Measurements from ENCODE around the gene ZNF740. TPM values are rescaled to one million over a fixed set of nuclear protein-coding genes. Genes with fewer than 3 reads are reported as not detected.

The ZNF740 gene
- total RNA-seq, 1 donor from 2014 or later, result 5.9 TPM

DNA sequence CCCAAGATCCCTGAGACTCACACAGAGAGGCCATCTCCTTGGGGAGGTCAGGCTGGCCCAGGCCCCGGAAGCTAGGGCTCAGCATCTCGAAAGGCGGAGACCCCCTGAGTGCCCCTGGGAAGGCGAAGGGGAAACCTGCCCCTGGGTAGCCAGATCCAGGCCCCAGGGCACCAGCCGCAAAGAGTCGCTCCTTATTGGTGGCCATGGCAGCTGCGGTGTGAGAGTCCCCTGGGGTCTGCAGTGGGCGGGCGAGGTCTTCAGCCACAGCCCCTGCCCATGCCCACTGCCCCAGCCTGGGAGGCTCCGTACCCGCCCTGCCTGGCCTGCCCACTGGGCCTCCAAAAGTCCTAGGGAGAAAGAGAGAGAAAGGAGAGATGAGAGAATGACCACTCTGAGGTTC, 46.8 kb downstream of the ZNF740 start:
- no peak for DNase-seq (ENCODE audit: low spot score in 2 of 2)
- Histone ChIP-seq H3K36me3 (peaks cover 9 to 13% of the 10 kb centered on the region in 2 donors), H3K9me3 (no peaks in the 10 kb centered on the region), H3K4me1 (peaks cover 24 to 50% of the 10 kb centered on the region in 2 donors), H3K4me3 (no peak overlapping the region), H3K27ac (peak overlapping the region in 1 of 2 donors; percentile 87), H3K27me3 (no peaks in the 10 kb centered on the region)
- TF ChIP-seq, protein P1, sequence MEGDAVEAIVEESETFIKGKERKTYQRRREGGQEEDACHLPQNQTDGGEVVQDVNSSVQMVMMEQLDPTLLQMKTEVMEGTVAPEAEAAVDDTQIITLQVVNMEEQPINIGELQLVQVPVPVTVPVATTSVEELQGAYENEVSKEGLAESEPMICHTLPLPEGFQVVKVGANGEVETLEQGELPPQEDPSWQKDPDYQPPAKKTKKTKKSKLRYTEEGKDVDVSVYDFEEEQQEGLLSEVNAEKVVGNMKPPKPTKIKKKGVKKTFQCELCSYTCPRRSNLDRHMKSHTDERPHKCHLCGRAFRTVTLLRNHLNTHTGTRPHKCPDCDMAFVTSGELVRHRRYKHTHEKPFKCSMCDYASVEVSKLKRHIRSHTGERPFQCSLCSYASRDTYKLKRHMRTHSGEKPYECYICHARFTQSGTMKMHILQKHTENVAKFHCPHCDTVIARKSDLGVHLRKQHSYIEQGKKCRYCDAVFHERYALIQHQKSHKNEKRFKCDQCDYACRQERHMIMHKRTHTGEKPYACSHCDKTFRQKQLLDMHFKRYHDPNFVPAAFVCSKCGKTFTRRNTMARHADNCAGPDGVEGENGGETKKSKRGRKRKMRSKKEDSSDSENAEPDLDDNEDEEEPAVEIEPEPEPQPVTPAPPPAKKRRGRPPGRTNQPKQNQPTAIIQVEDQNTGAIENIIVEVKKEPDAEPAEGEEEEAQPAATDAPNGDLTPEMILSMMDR (IDR thresholded peaks at IDR 0.05), result no peak
- intact Hi-C loops (cut with DNase I), result loop anchor here (10.0 kb wide), 1 partner anchor 1183 kb away; no protein-coding TSS in a partner anchor

DNA sequence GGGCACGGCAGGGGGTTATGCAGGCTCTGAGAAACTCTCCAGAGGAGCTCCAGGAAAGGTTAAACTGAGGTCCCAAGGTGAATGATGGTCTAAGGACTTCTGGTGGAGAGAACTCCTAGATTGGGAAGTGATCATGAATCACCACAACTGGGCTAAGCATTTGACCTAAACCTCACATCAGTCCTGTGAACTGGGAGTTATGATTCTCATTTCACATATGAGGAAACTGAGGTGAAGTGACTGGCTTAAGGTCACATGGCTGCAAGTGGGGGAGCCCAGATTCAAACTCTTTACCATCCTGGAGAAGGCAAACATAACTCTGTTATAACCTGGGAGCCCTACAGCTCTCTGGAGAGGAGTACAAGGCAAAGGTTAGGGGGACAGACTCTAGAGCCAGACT, 47.3 kb downstream of the ZNF740 start:
- Histone ChIP-seq H3K4me3 (no peak overlapping the region), H3K27me3 (no peaks in the 10 kb centered on the region), H3K9me3 (no peaks in the 10 kb centered on the region), H3K4me1 (peaks cover 20 to 50% of the 10 kb centered on the region in 2 donors), H3K27ac (peak overlapping the region; percentile 87 to 88), H3K36me3 (peaks cover 9 to 13% of the 10 kb centered on the region in 2 donors)
- intact Hi-C loops (cut with DNase I), result loop anchor here (10.0 kb wide), 1 partner anchor 1183 kb away; no protein-coding TSS in a partner anchor
- TF ChIP-seq, protein P1 (IDR thresholded peaks at IDR 0.05), result no peak
- DNase-seq (ENCODE audit: low spot score in 2 of 2), result no peak

DNA sequence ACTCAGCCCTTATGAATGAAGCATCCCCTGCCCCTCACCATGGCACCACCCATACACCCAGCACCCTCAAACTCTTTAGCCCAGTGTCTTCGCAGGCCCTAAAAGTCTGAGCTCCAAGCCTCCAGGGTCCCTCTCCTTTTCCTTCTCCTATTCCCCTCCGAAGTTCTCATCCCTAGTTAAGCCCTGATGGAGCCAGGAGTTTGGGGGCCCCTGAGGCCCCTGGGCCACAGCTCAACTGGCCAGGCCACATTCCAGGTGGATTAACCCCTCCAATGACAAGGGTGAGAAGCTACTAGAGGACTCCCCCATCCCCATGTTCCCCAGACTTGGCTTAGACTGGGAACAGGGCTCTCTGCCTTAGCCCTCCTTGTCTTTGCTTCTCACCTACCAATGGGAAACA, 48.9 kb downstream of the ZNF740 start:
- Histone ChIP-seq H3K27ac (peak overlapping the region; percentile 87 to 88), H3K9me3 (no peaks in the 10 kb centered on the region), H3K4me1 (peaks cover 12 to 48% of the 10 kb centered on the region in 2 donors), H3K4me3 (peak overlapping the region in 1 of 2 donors; percentile 70), H3K36me3 (peaks cover 9 to 13% of the 10 kb centered on the region in 2 donors), H3K27me3 (no peaks in the 10 kb centered on the region)
- DNase-seq (ENCODE audit: low spot score in 2 of 2), result no peak
- intact Hi-C loops (cut with DNase I), result loop anchor here (10.0 kb wide), 1 partner anchor 1185 kb away; no protein-coding TSS in a partner anchor
- TF ChIP-seq, protein P1 (IDR thresholded peaks at IDR 0.05), result no peak

DNA sequence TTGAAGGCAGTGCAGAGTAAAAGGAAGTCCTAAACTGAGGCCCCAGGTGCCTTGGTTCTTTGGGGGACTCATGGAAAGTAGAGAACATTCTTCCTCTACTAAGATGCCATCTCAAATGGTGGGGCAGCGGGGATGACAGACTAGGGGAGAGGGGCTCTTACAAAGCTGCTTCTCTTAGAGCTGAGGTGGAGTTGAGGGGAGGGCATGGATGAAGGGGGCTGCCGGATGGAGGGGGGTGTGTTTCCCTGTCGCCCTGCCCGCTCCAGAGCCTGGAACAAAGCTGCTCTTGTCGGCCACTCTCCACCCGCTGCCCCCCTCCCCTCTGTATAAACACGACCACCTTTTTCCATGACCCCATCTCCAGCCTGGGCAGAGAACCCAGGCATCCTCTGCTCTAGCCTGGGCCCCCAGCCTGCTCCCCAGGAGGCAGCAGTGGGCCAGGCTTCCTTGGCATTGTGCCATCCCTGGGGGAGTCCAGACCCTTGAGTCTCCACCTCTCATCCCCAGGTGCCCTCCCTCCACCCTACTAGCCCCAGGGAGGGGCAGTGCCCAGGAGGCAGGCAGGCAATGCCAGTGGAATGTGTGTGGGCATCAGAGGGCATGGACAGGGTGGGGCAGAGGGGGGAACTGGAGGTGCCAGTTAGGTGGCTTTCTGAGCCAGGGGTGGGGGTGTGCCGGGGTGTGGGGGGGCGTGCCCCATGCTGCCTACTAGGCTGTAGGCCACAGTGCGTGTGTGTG, 49.8 kb downstream of the ZNF740 start:
- Histone ChIP-seq H3K36me3 (peaks cover 9 to 13% of the 10 kb centered on the region in 2 donors), H3K27ac (peak overlapping the region; percentile 87 to 88), H3K27me3 (no peaks in the 10 kb centered on the region), H3K9me3 (no peaks in the 10 kb centered on the region), H3K4me1 (peaks cover 9 to 43% of the 10 kb centered on the region in 2 donors), H3K4me3 (peak overlapping the region; percentile 58 to 70)
- DNase-seq (ENCODE audit: low spot score in 2 of 2), result peak in 1 of 2 donors; percentile 71
- TF ChIP-seq, protein P1 (IDR thresholded peaks at IDR 0.05), result no peak
- intact Hi-C loops (cut with DNase I), result loop anchor here (5.0 kb wide), 1 partner anchor 67 kb away; the partner anchor contains the start of genes MYG1 and PFDN5

DNA sequence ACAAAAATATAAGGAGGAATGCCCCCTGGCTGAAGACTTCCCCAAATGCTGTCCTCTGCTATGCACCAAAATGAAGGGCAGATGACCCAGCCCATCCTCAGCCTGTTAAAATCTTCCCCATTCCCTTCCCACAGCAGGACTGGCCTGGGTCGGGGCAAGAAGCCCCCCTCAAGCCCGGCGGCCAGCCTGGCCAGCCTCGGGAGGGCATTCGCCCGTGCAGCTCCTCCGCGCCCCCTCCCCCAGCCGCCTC, 51.1 kb downstream of the ZNF740 start:
- H3K27ac ChIP-seq, result peak overlapping the region; percentile 87 to 88
- DNase-seq (ENCODE audit: low spot score in 2 of 2), result no peak
- intact Hi-C loops (cut with DNase I), result loop anchor here (1.0 to 5.0 kb wide), 2 partner anchors 10 to 66 kb away; partner anchors contain the start of genes MYG1 and PFDN5
- TF ChIP-seq, protein P1 (IDR thresholded peaks at IDR 0.05), result no peak
- peak overlapping the region; percentile 58 to 70 for H3K4me3 ChIP-seq
- peaks cover 5 to 33% of the 10 kb centered on the region in 2 donors for H3K4me1 ChIP-seq
- H3K36me3 ChIP-seq, result peaks cover 9 to 13% of the 10 kb centered on the region in 2 donors
- no peaks in the 10 kb centered on the region for H3K27me3 ChIP-seq
- H3K9me3 ChIP-seq, result no peaks in the 10 kb centered on the region

All from ascending aorta (tissue), 2 donors.